ENCODE data around the gene CAAP1.
"Not testable (repeated sequence)": the region's sequence is repeated elsewhere in the genome, so short reads cannot be mapped to it uniquely, and the experiment has no call there.

CAAP1 gene

DNA sequence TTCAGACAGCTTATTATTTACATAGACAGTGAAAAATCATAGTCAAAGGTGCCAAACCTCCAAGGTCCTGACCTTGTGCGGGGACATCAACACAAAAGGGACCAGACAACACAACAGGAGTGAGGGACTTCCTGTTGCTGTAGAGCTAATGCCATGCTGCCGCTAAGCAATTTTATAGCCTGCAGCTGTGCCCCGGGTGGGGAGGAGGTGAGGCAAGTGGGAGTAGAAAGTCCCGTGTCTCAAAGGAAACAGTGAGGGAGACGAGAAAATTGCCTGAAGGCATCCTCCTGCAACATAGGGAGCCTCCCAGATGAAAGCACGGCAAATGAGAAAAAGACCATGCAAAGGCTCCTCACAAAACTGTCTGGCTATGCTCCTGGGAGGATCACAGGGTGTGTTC is 58.8 kb downstream of the CAAP1 start:
- no peak for DNase-seq (ENCODE audit: low read depth in 1 of 2, low spot score in 1 of 2)

DNA sequence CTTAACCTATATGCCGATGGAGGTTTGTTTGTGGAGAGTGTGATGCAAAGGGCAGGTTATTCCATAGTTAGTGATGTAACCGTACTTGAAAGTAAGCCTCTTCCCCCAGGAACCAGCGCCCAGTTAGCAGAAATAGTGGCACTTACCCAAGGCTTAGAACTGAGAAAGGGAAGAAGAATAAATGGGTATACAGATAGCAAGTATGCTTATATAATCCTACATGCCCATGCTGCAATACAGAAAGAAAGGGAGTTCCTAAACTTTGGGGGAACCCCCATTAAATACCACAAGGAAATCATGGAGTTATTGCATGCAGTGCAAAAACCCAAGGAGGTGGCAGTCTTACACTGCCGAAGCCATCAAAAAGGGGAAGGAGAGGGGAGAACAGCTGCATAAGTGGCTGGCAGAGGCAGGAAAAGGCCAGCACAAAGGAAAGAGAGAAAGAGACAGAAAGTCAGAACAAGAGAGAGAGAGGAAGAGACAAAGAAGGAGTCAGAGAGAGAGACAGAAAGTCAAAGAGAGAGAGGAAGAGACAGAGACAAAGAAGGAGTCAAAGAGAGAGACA is 64.1 kb downstream of the CAAP1 start:
- DNase-seq (ENCODE audit: low read depth in 1 of 2, low spot score in 1 of 2): not testable (repeated sequence)

DNA sequence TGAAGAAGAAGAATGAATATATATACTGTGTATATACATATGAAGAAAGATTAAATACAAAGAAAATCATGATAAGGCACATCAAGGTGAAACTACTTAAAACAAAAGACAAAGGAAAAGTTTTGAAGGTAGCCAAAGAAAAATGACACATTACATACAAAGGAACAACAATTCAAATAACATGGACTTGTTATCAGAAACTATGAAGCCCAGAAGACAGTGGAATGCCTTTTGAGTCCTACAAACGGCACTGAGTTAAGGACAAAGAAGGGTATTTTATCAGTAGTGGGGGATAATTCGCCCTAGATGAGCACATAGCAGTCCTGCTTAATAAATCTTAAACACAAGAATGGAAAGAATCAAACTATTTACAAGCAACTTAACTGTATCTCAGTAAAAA is 77.8 kb downstream of the CAAP1 start:
- DNase-seq (ENCODE audit: low read depth in 1 of 2, low spot score in 1 of 2): no peak

DNA sequence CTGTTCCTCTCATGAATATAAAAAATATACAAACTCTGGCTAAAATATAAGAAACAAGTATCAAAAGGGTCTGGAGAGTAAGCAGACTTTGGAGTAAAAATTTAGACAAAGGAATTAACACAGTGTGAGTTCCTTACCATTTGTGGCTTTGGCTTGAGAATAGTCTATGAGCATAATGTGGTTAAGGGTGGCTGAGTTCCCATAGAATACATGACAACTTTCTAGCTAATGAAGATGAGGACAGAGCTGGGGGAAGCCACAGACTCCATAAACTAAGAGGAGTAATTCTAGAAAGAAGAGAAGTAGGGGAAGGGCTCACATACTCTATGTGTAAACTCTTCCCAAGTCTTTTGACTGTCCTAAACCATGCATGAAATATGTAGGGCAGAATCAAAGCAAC is 79.4 kb downstream of the CAAP1 start:
- DNase-seq (ENCODE audit: low read depth in 1 of 2, low spot score in 1 of 2): no peak

DNA sequence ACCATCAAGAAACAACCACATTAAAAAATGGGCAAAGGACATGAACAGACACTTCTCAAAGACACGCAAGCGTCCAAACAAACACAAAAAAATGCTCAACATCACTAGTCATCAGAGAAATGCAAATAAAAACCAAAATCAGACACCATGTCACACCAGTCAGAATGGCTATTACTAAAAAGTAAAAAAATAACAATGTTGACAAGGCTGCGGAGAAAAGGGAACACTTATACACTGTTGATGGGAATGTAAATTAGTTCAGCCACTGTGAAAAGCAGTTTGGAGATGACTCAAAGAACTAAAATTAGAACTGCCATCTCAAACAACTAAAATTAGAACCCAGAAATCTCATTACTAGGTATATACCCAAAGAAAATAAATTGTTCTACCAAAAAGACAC is 80.4 kb downstream of the CAAP1 start:
- DNase-seq (ENCODE audit: low read depth in 1 of 2, low spot score in 1 of 2): no peak

DNA sequence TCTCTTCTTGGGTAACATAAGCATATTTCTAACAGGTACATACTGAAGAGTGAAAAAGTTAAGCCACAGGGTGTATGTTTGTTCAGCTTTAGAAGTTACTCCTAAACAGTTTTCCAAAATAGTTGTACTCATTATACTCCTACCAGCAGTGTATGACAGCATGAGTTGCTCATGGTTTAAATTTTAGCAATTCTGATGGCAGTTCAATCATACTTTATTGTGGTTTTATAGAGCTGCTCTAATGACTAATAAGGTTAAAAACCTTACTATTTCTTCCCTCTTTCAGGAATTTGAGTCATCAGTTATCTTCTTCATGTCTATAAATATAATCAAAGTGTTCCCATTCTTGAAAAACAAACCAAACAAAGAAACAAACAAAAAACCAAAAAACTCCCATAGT is 81.5 kb downstream of the CAAP1 start:
- no peak for DNase-seq (ENCODE audit: low read depth in 1 of 2, low spot score in 1 of 2)

DNA sequence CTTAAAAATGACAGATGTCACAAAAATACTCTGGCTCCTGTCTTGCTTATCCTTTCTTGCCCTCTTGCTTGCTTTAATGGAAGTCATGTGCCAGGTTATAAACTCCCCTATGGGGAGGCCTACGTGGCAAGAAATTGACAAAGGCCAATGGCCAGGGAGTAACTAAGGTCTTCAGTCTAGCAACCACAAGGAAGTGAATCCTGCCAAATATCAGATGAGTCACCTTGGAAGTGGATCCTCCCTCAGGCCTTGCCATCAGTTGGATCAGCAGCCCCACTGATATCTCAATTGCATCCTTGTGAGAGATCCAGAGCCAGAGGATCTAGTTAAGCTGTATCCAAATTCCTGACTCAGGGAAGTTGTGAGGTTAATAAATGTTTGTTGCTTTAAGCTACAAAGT is 82.8 kb downstream of the CAAP1 start:
- DNase-seq (ENCODE audit: low read depth in 1 of 2, low spot score in 1 of 2): no peak

DNA sequence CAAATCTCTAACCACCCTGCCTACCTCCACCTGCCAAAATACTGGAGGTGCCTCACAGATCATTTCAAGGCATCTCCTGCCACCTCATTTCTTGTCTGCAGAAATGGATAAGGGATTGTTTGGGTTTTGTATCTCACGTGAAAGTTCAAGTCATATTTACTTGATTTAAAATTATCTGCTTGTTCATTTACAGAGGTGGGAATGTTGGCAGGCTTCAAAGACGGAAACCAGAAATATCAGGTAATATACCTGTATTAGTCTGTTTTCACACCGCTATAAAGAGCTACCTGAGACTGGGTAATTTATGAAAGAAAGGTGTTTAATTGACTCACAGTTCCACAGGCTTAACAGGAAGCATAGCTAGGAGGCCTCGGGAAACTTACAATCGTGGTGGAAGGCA is 85.4 kb downstream of the CAAP1 start:
- no peak for DNase-seq (ENCODE audit: low read depth in 1 of 2, low spot score in 1 of 2)

DNA sequence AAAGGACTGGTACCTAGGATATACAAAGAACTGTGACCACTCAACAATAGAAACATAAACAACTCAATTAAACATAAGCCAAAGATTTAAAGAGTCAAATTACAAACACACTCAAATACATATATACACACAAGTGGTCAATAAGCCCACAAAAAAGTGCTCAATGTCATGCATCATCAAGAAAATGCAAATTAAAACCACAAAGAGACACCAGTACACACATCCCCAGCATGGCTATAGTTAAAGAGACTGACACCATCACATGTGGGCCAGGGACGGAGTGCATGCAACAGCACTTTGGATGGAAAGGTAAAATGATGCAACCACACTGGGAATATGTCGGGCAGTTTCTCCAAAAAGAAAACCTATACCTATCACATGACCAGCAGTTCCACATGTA is 89.7 kb downstream of the CAAP1 start:
- no peak for DNase-seq (ENCODE audit: low read depth in 1 of 2, low spot score in 1 of 2)

DNA sequence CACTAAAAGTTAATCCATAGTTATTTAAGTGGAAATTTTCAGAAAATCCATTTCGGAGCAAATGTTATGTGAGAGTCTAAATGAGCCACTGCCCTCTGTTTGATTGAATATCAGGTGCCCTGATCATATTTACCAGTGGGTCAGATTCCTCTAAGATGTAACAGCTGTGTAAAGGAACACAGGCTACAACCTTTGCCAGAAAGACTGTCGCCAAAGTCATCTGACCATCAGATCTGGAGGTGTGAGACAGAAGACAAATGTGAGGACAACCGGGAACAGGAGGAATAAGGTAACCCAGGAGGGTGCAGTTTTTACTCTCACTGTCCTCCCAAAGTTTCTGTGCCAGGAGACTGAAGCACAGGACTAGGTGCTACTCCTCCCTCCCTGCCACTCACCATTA is 90.8 kb downstream of the CAAP1 start:
- no peak for DNase-seq (ENCODE audit: low read depth in 1 of 2, low spot score in 1 of 2)

DNA sequence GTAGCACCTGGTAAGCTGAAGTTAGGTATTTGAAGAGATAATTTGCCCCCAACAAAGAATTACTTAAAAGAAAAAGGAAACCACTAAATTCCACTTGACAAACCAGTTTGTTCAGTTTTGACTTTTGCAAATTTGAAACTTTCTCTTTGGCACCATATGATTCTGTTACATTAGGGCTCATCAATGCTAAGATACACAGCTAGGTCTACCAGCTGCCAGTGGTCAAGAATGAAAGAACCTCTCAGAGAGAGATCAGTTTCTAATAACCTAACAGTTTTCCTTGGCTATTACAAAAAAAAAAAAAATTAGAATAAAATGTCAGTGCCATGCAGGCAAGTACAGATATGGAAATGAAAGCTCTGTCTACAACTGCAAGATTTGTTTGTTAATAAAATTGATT is 92.3 kb downstream of the CAAP1 start:
- DNase-seq (ENCODE audit: low read depth in 1 of 2, low spot score in 1 of 2): no peak

DNA sequence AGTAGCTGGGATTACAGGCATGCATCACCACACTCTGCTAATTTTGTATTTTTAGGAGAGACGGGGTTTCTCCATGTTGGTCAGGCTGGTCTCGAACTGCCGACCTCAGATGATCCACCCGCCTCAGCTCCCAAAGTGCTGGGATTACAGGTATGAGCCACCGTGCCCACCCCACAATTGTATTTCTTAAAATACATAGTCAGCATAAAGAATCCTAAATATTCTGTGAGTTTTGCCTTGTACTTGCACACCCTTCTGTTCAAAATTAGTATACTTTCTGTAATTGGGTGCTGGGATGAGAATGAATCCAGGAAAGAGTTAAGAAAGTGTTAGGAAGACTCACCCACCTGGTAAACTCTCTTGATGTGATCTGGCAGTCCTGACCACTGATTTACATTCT is 101.3 kb downstream of the CAAP1 start:
- no peak for DNase-seq (ENCODE audit: low read depth in 1 of 2, low spot score in 1 of 2)

Measured in activated T-helper 1 cell treated with anti-CD3 and anti-CD28 coated beads, Interleukin-2, amount 50 U/mL, for 16 hours (primary cell).